Bronchial epithelial cell (primary cell): ENCODE results near the gene ZRANB3. TPM values are rescaled to one million over a fixed set of nuclear protein-coding genes. Genes with fewer than 3 reads are reported as not detected.

Experiments used
- DNase-seq: peaks from one replicate; pipeline ENCODE4 v3.0.0-alpha.2; 2010; ENCODE audit warnings: low read depth
- FAIRE-seq: peaks from 2 replicates; lab custom pipeline; 2011; peaks lifted over from hg19 to GRCh38; lab: Jason Lieb, UNC
- H3K27me3 ChIP-seq: 2 replicates; pipeline ENCODE4 v1.5.1; 2011; ENCODE audit warnings: low read length; ENCODE audit not compliant: control insufficient read depth, insufficient read depth
- H3K36me3 ChIP-seq: 2 replicates; pipeline ENCODE4 v1.5.1; 2011; ENCODE audit warnings: low read length; ENCODE audit not compliant: control insufficient read depth, insufficient read depth
- H3K4me3 ChIP-seq: 2 replicates; pipeline ENCODE4 v1.5.1; 2011; ENCODE audit warnings: mild to moderate bottlenecking, low read depth, low read length, control low read depth
- CTCF ChIP-seq: IDR thresholded peaks from 2 replicates; pipeline ENCODE4 v1.5.1; 2011; ENCODE audit warnings: mild to moderate bottlenecking, moderate library complexity, low read length, control low read depth, inconsistent platforms; ENCODE audit not compliant: insufficient read depth, severe bottlenecking
- total RNA-seq: library from RNA; depleted of rRNA; stranded (reverse); fragments of >200 nt; gene quantifications from 2 replicates; pipeline ENCODE4 v1.2.1, GENCODE V29; 2014

The ZRANB3 gene
- total RNA-seq, 1 donor from 2014 or later, result 5.5 TPM

- DNase-seq, result no peak
- Histone ChIP-seq H3K27me3 (no peaks in the 10 kb centered on the region), H3K4me3 (no peak overlapping the region), H3K36me3 (peaks cover 12% of the 10 kb centered on the region)
- FAIRE-seq, result no peak
- TF ChIP-seq CTCF, result no peak
Observed at GRCh38 chr2:135163901-135164300, 367.1 kb downstream of the ZRANB3 start.

GRCh38 chr2:135163306-135163705, 367.7 kb downstream of the ZRANB3 start:
- DNase-seq, result no peak
- Histone ChIP-seq H3K27me3 (no peaks in the 10 kb centered on the region), H3K4me3 (no peak overlapping the region), H3K36me3 (peaks cover 7% of the 10 kb centered on the region)
- FAIRE-seq, result no peak
- no peak for TF ChIP-seq CTCF

- Histone ChIP-seq H3K4me3 (no peak overlapping the region), H3K36me3 (peaks cover 5% of the 10 kb centered on the region), H3K27me3 (no peaks in the 10 kb centered on the region)
- DNase-seq (no peak), FAIRE-seq (no peak)
- TF ChIP-seq CTCF, result no peak
Observed at GRCh38 chr2:135162786-135163185, 368.2 kb downstream of the ZRANB3 start.

GRCh38 chr2:135162377-135162776, 368.6 kb downstream of the ZRANB3 start:
- FAIRE-seq (no peak), DNase-seq (peak; percentile 55)
- Histone ChIP-seq H3K36me3 (peaks cover 3% of the 10 kb centered on the region), H3K27me3 (no peaks in the 10 kb centered on the region), H3K4me3 (no peak overlapping the region)
- no peak for TF ChIP-seq CTCF

GRCh38 chr2:135159191-135159590, 371.8 kb downstream of the ZRANB3 start:
- Histone ChIP-seq H3K4me3 (no peak overlapping the region), H3K36me3 (peaks cover 7% of the 10 kb centered on the region), H3K27me3 (no peaks in the 10 kb centered on the region)
- TF ChIP-seq CTCF, result no peak
- DNase-seq, result no peak
- no peak for FAIRE-seq

- Histone ChIP-seq H3K27me3 (no peaks in the 10 kb centered on the region), H3K36me3 (peaks cover 9% of the 10 kb centered on the region), H3K4me3 (no peak overlapping the region)
- no peak for FAIRE-seq
- no peak for TF ChIP-seq CTCF
- DNase-seq, result no peak
Observed at GRCh38 chr2:135157856-135158255, 373.2 kb downstream of the ZRANB3 start.
